ENCODE data around the gene MX1. TPM values are rescaled to one million over a fixed set of nuclear protein-coding genes. Genes with fewer than 3 reads are reported as not detected.

Gene MX1
- total RNA-seq, 1 donor from 2014 or later, result 3.3 TPM

GRCh38 chr21:41482980-41483379 lies 56.9 kb downstream of the MX1 start:
- TF ChIP-seq CTCF (conservative IDR thresholded peaks at IDR 0.05), result no peak
- Mint-ChIP-seq H3K36me3 (ENCODE audit: low read depth) (no peaks in the 10 kb centered on the region), H3K4me3 (no peak overlapping the region), H3K27ac (ENCODE audit: unreplicated experiment) (no peak overlapping the region), H3K27me3 (ENCODE audit: low read depth) (no peaks in the 10 kb centered on the region), H3K4me1 (peaks cover 22% of the 10 kb centered on the region), H3K9me3 (no peaks in the 10 kb centered on the region)
- DNase-seq (ENCODE audit: low read depth, low spot score), result no peak

- H3K27me3 Mint-ChIP-seq (ENCODE audit: low read depth), result no peaks in the 10 kb centered on the region
- no peak overlapping the region for H3K27ac Mint-ChIP-seq (ENCODE audit: unreplicated experiment)
- no peak for TF ChIP-seq CTCF (conservative IDR thresholded peaks at IDR 0.05)
- no peaks in the 10 kb centered on the region for H3K36me3 Mint-ChIP-seq (ENCODE audit: low read depth)
- DNase-seq (ENCODE audit: low read depth, low spot score), result no peak
- H3K4me1 Mint-ChIP-seq, result peaks cover 18% of the 10 kb centered on the region
- no peak overlapping the region for H3K4me3 Mint-ChIP-seq
- no peaks in the 10 kb centered on the region for H3K9me3 Mint-ChIP-seq
Measured at GRCh38 chr21:41483415-41483814, 57.4 kb downstream of the MX1 start.

- no peak for TF ChIP-seq CTCF (conservative IDR thresholded peaks at IDR 0.05)
- H3K36me3 Mint-ChIP-seq (ENCODE audit: low read depth), result no peaks in the 10 kb centered on the region
- no peak overlapping the region for H3K27ac Mint-ChIP-seq (ENCODE audit: unreplicated experiment)
- no peaks in the 10 kb centered on the region for H3K9me3 Mint-ChIP-seq
- DNase-seq (ENCODE audit: low read depth, low spot score), result no peak
- no peaks in the 10 kb centered on the region for H3K27me3 Mint-ChIP-seq (ENCODE audit: low read depth)
- H3K4me1 Mint-ChIP-seq, result peaks cover 15% of the 10 kb centered on the region
- no peak overlapping the region for H3K4me3 Mint-ChIP-seq
Measured at GRCh38 chr21:41483973-41484372, 57.9 kb downstream of the MX1 start.

GRCh38 chr21:41487082-41487481 lies 61.0 kb downstream of the MX1 start:
- Mint-ChIP-seq H3K4me3 (no peak overlapping the region), H3K27me3 (ENCODE audit: low read depth) (no peaks in the 10 kb centered on the region), H3K36me3 (ENCODE audit: low read depth) (no peaks in the 10 kb centered on the region), H3K9me3 (no peaks in the 10 kb centered on the region), H3K4me1 (peaks cover 10% of the 10 kb centered on the region), H3K27ac (ENCODE audit: unreplicated experiment) (no peak overlapping the region)
- DNase-seq (ENCODE audit: low read depth, low spot score), result no peak
- TF ChIP-seq CTCF (conservative IDR thresholded peaks at IDR 0.05), result no peak

- no peaks in the 10 kb centered on the region for H3K36me3 Mint-ChIP-seq (ENCODE audit: low read depth)
- H3K4me3 Mint-ChIP-seq, result no peak overlapping the region
- no peak for TF ChIP-seq CTCF (conservative IDR thresholded peaks at IDR 0.05)
- DNase-seq (ENCODE audit: low read depth, low spot score), result no peak
- peaks cover 10% of the 10 kb centered on the region for H3K4me1 Mint-ChIP-seq
- no peaks in the 10 kb centered on the region for H3K9me3 Mint-ChIP-seq
- H3K27me3 Mint-ChIP-seq (ENCODE audit: low read depth), result no peaks in the 10 kb centered on the region
- H3K27ac Mint-ChIP-seq (ENCODE audit: unreplicated experiment), result no peak overlapping the region
Measured at GRCh38 chr21:41488080-41488479, 62.0 kb downstream of the MX1 start.

GRCh38 chr21:41489329-41489728 lies 63.3 kb downstream of the MX1 start:
- no peaks in the 10 kb centered on the region for H3K36me3 Mint-ChIP-seq (ENCODE audit: low read depth)
- no peak overlapping the region for H3K4me3 Mint-ChIP-seq
- peaks cover 10% of the 10 kb centered on the region for H3K4me1 Mint-ChIP-seq
- no peak for DNase-seq (ENCODE audit: low read depth, low spot score)
- no peaks in the 10 kb centered on the region for H3K27me3 Mint-ChIP-seq (ENCODE audit: low read depth)
- no peaks in the 10 kb centered on the region for H3K9me3 Mint-ChIP-seq
- TF ChIP-seq CTCF (conservative IDR thresholded peaks at IDR 0.05), result no peak
- no peak overlapping the region for H3K27ac Mint-ChIP-seq (ENCODE audit: unreplicated experiment)
